SH-SY5Y (cell line): ENCODE data around the gene CCDC159.

ENCODE experiments used
- GATA2 ChIP-seq: IDR thresholded peaks from 2 replicates; pipeline ENCODE4 v1.6.1; 2011; ENCODE audit warnings: mild to moderate bottlenecking, low read depth, low read length
- GATA3 ChIP-seq: IDR thresholded peaks from 2 replicates; pipeline ENCODE4 v1.6.1; 2011; ENCODE audit warnings: low read depth, mild to moderate bottlenecking, low read length, moderate library complexity

GRCh38 chr19:11331502-11331901 lies 14.8 kb upstream of the CCDC159 start:
- TF ChIP-seq GATA2 (no peak), GATA3 (no peak)
